HEK293 (cell line): Measurements from ENCODE around the gene FZR1.
A peak's percentile ranks its signal among the peaks of the same experiment; 100 is the strongest.

ENCODE experiments used
- BCL11B ChIP-seq: fragments of 450-650 bp; formaldehyde crosslinking; IDR thresholded peaks from 2 replicates; pipeline ENCODE4 v1.5.1; 2016; ENCODE audit warnings: low read depth, missing biosample characterization, missing genetic modification characterization
- GLIS1 ChIP-seq: fragments of 450-650 bp; formaldehyde crosslinking; IDR thresholded peaks from 2 replicates; pipeline ENCODE4 v1.5.1; 2016; ENCODE audit warnings: missing biosample characterization, missing genetic modification characterization
- HOXC10 ChIP-seq: sonication (generic); formaldehyde crosslinking; IDR thresholded peaks from 2 replicates; pipeline ENCODE4 v1.8.1; 2023; ENCODE audit warnings: mild to moderate bottlenecking, missing genetic modification reagents
- IKZF3 ChIP-seq: fragments of 450-650 bp; IDR thresholded peaks from 2 replicates; pipeline ENCODE4 v1.5.0; 2018; ENCODE audit warnings: missing biosample characterization, mild to moderate bottlenecking, missing genetic modification characterization, moderate library complexity
- KLF10 ChIP-seq: fragments of 450-650 bp; IDR thresholded peaks from 2 replicates; pipeline ENCODE4 v1.5.1; 2018; ENCODE audit warnings: missing biosample characterization, mild to moderate bottlenecking, missing genetic modification characterization
- KLF8 ChIP-seq: fragments of 450-650 bp; formaldehyde crosslinking; IDR thresholded peaks from 2 replicates; pipeline ENCODE4 v1.5.1; 2016; ENCODE audit warnings: missing biosample characterization, missing genetic modification characterization
- PRDM1 ChIP-seq: fragments of 450-650 bp; formaldehyde crosslinking; IDR thresholded peaks from 2 replicates; pipeline ENCODE4; 2016; ENCODE audit warnings: missing biosample characterization, missing genetic modification characterization
- RBAK ChIP-seq: fragments of 450-650 bp; formaldehyde crosslinking; IDR thresholded peaks from 2 replicates; pipeline ENCODE4 v1.5.1; 2016; ENCODE audit warnings: missing biosample characterization, missing genetic modification characterization
- SALL2 ChIP-seq: fragments of 450-650 bp; formaldehyde crosslinking; IDR thresholded peaks from 2 replicates; pipeline ENCODE4 v1.5.0; 2017; ENCODE audit warnings: missing biosample characterization, mild to moderate bottlenecking, missing genetic modification characterization, borderline replicate concordance
- SP3 ChIP-seq: fragments of 450-650 bp; formaldehyde crosslinking; IDR thresholded peaks from 2 replicates; pipeline ENCODE4 v1.5.1; 2016; ENCODE audit warnings: missing biosample characterization, missing genetic modification characterization
- TCF7L2 ChIP-seq: IDR thresholded peaks from 2 replicates; pipeline ENCODE4 v1.6.1; 2011; ENCODE audit warnings: low read depth, mild to moderate bottlenecking, inconsistent platforms, low read length, moderate library complexity, borderline replicate concordance
- ZBTB20 ChIP-seq: fragments of 450-650 bp; formaldehyde crosslinking; IDR thresholded peaks from 2 replicates; pipeline ENCODE4 v1.5.1; 2016; ENCODE audit warnings: missing biosample characterization, missing genetic modification characterization
- ZBTB8A ChIP-seq: fragments of 450-650 bp; formaldehyde crosslinking; IDR thresholded peaks from 2 replicates; pipeline ENCODE4 v1.5.1; 2016; ENCODE audit warnings: missing biosample characterization, missing genetic modification characterization
- ZNF133 ChIP-seq: fragments of 450-650 bp; formaldehyde crosslinking; IDR thresholded peaks from 2 replicates; pipeline ENCODE4 v1.5.1; 2016; ENCODE audit warnings: missing biosample characterization, missing genetic modification characterization
- ZNF16 ChIP-seq: fragments of 450-650 bp; formaldehyde crosslinking; IDR thresholded peaks from 2 replicates; pipeline ENCODE4 v1.5.1; 2016; ENCODE audit warnings: low read depth, missing biosample characterization, missing genetic modification characterization
- ZNF169 ChIP-seq: fragments of 450-650 bp; formaldehyde crosslinking; IDR thresholded peaks from 2 replicates; pipeline ENCODE4 v1.5.1; 2016; ENCODE audit warnings: missing biosample characterization, missing genetic modification characterization
- ZNF221 ChIP-seq: fragments of 450-650 bp; formaldehyde crosslinking; IDR thresholded peaks from 2 replicates; pipeline ENCODE4 v1.5.1; 2017; ENCODE audit warnings: missing biosample characterization, missing genetic modification characterization, borderline replicate concordance
- ZNF24 ChIP-seq: fragments of 450-650 bp; formaldehyde crosslinking; IDR thresholded peaks from 2 replicates; pipeline ENCODE4 v1.5.1; 2016; ENCODE audit warnings: missing biosample characterization, missing genetic modification characterization
- ZNF292 ChIP-seq: fragments of 450-650 bp; formaldehyde crosslinking; IDR thresholded peaks from 2 replicates; pipeline ENCODE4 v1.5.1; 2016; ENCODE audit warnings: low read depth, missing biosample characterization, missing genetic modification characterization, borderline replicate concordance
- ZNF341 ChIP-seq: fragments of 450-650 bp; formaldehyde crosslinking; IDR thresholded peaks from 2 replicates; pipeline ENCODE4; 2016; ENCODE audit warnings: low read depth, missing biosample characterization, missing genetic modification characterization
- ZNF37A ChIP-seq: fragments of 450-650 bp; IDR thresholded peaks from 2 replicates; pipeline ENCODE4 v1.5.1; 2018; ENCODE audit warnings: missing biosample characterization, missing genetic modification characterization
- ZNF426 ChIP-seq: fragments of 450-650 bp; formaldehyde crosslinking; IDR thresholded peaks from 2 replicates; pipeline ENCODE4 v1.5.1; 2017; ENCODE audit warnings: missing biosample characterization, missing genetic modification characterization, mild to moderate bottlenecking, inconsistent platforms, moderate library complexity
- ZNF488 ChIP-seq: fragments of 450-650 bp; formaldehyde crosslinking; IDR thresholded peaks from 2 replicates; pipeline ENCODE4 v1.5.1; 2016; ENCODE audit warnings: missing biosample characterization, missing genetic modification characterization
- ZNF529 ChIP-seq: fragments of 450-650 bp; formaldehyde crosslinking; IDR thresholded peaks from 2 replicates; pipeline ENCODE4 v1.5.1; 2017; ENCODE audit warnings: missing genetic modification characterization, missing biosample characterization; ENCODE audit not compliant: insufficient replicate concordance
- ZNF571 ChIP-seq: fragments of 450-650 bp; formaldehyde crosslinking; IDR thresholded peaks from 2 replicates; pipeline ENCODE4 v1.5.0; 2017; ENCODE audit warnings: missing biosample characterization, missing genetic modification characterization
- ZNF600 ChIP-seq: fragments of 450-650 bp; formaldehyde crosslinking; IDR thresholded peaks from 2 replicates; pipeline ENCODE4 v1.5.1; 2016; ENCODE audit warnings: missing biosample characterization, missing genetic modification characterization
- ZNF658 ChIP-seq: fragments of 450-650 bp; formaldehyde crosslinking; IDR thresholded peaks from 2 replicates; pipeline ENCODE4; 2016; ENCODE audit warnings: missing biosample characterization, missing genetic modification characterization
- ZNF664 ChIP-seq: fragments of 450-650 bp; formaldehyde crosslinking; IDR thresholded peaks from 2 replicates; pipeline ENCODE4 v1.5.1; 2016; ENCODE audit warnings: missing biosample characterization, missing genetic modification characterization
- ZNF76 ChIP-seq: fragments of 450-650 bp; formaldehyde crosslinking; IDR thresholded peaks from 2 replicates; pipeline ENCODE4; 2016; ENCODE audit warnings: low read depth, missing biosample characterization, missing genetic modification characterization, borderline replicate concordance
- ZNF837 ChIP-seq: fragments of 450-650 bp; formaldehyde crosslinking; IDR thresholded peaks from 2 replicates; pipeline ENCODE4 v1.5.1; 2016; ENCODE audit warnings: missing biosample characterization, missing genetic modification characterization
- TF ChIP-seq, protein P1 (sequence below): fragments of 450-650 bp; formaldehyde crosslinking; IDR thresholded peaks from 2 replicates; pipeline ENCODE4 v1.5.1; 2017; ENCODE audit warnings: missing biosample characterization, missing genetic modification characterization
- TF ChIP-seq, protein P2 (sequence below): fragments of 450-650 bp; formaldehyde crosslinking; IDR thresholded peaks from 2 replicates; pipeline ENCODE4 v1.5.1; 2016; ENCODE audit warnings: missing biosample characterization, missing genetic modification characterization, low read depth
- TF ChIP-seq, protein P3 (sequence below): fragments of 450-650 bp; formaldehyde crosslinking; IDR thresholded peaks from 2 replicates; pipeline ENCODE4 v1.5.1; 2016; ENCODE audit warnings: missing biosample characterization, missing genetic modification characterization
- TF ChIP-seq, protein P4 (sequence below): fragments of 450-650 bp; formaldehyde crosslinking; IDR thresholded peaks from 2 replicates; pipeline ENCODE4 v1.5.1; 2016; ENCODE audit warnings: missing biosample characterization, missing genetic modification characterization

FZR1 gene

DNA sequence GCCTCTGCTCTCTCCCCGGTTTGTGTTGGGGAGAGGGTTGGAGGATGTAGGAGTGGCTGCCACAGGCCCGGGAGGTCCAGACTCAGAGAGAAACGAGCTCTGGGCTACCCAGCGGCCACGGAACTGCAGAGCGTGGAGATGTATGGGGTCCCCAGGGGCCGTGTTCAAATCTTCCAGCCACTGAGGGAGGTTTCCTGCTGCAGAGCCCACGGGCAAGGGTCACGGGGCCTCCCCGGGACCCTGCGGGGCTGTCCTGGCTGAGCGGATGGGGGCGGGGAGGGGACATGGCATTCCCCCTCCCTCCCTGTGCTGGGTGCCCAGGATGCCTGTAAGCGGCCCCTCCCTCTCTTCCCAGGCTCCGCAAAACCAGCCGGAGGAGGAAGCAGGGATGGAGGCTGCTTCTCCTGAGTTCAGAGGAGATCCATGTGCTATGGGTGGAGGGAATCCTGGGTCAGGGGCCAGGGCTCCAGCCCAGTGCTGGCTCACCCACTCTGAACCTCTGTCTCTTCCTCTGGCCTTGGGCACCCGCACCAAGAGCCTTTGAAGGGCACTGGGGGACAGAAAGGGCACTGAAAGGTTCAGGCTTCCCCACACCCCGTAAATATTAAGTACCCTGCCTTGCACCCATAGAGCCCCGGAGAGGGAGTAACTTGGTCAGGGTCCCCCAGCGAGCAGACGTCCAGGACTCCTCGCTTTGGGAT lies 48.4 kb upstream of the FZR1 start (continued):
- TF ChIP-seq ZNF664 (tag by site-specific recombination) (no peak), BCL11B (tag by site-specific recombination) (no peak), ZNF169 (tag by site-specific recombination) (no peak), PRDM1 (tag by site-specific recombination) (no peak), ZNF837 (no peak), ZBTB20 (tag by site-specific recombination) (peak; percentile 46; the same call in 1 of the 2 replicates), ZNF341 (0 out of 2 replicates have a peak, but pooled peaks have one; percentile 7), HOXC10 (no peak), ZNF24 (tag by site-specific recombination) (no peak), RBAK (tag by site-specific recombination) (no peak), ZNF16 (no peak), ZNF426 (tag by site-specific recombination) (no peak), IKZF3 (peak; percentile 52), KLF10 (tag by site-specific recombination) (no peak), ZNF571 (no peak), ZNF37A (no peak), SP3 (tag by site-specific recombination) (no peak), TCF7L2 (no peak), ZNF600 (tag by site-specific recombination) (0 out of 2 replicates have a peak, but pooled peaks have one; percentile 43), ZNF488 (tag by site-specific recombination) (no peak), ZNF529 (tag by site-specific recombination) (no peak), ZNF658 (tag by site-specific recombination) (no peak), GLIS1 (tag by site-specific recombination) (peak; percentile 65), KLF8 (peak; percentile 19; the same call in 1 of the 2 replicates), ZNF76 (peak; percentile 36; the same call in 1 of the 2 replicates), ZBTB8A (0 out of 2 replicates have a peak, but pooled peaks have one; percentile 32), ZNF292 (tag by site-specific recombination) (no peak), SALL2 (no peak), ZNF133 (tag by site-specific recombination) (no peak), ZNF221 (tag by site-specific recombination) (no peak)
- TF ChIP-seq, protein P1, sequence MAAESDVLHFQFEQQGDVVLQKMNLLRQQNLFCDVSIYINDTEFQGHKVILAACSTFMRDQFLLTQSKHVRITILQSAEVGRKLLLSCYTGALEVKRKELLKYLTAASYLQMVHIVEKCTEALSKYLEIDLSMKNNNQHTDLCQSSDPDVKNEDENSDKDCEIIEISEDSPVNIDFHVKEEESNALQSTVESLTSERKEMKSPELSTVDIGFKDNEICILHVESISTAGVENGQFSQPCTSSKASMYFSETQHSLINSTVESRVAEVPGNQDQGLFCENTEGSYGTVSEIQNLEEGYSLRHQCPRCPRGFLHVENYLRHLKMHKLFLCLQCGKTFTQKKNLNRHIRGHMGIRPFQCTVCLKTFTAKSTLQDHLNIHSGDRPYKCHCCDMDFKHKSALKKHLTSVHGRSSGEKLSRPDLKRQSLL (tag by site-specific recombination): no peak
- TF ChIP-seq, protein P2, sequence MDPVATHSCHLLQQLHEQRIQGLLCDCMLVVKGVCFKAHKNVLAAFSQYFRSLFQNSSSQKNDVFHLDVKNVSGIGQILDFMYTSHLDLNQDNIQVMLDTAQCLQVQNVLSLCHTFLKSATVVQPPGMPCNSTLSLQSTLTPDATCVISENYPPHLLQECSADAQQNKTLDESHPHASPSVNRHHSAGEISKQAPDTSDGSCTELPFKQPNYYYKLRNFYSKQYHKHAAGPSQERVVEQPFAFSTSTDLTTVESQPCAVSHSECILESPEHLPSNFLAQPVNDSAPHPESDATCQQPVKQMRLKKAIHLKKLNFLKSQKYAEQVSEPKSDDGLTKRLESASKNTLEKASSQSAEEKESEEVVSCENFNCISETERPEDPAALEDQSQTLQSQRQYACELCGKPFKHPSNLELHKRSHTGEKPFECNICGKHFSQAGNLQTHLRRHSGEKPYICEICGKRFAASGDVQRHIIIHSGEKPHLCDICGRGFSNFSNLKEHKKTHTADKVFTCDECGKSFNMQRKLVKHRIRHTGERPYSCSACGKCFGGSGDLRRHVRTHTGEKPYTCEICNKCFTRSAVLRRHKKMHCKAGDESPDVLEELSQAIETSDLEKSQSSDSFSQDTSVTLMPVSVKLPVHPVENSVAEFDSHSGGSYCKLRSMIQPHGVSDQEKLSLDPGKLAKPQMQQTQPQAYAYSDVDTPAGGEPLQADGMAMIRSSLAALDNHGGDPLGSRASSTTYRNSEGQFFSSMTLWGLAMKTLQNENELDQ (tag by site-specific recombination): no peak
- TF ChIP-seq, protein P3, sequence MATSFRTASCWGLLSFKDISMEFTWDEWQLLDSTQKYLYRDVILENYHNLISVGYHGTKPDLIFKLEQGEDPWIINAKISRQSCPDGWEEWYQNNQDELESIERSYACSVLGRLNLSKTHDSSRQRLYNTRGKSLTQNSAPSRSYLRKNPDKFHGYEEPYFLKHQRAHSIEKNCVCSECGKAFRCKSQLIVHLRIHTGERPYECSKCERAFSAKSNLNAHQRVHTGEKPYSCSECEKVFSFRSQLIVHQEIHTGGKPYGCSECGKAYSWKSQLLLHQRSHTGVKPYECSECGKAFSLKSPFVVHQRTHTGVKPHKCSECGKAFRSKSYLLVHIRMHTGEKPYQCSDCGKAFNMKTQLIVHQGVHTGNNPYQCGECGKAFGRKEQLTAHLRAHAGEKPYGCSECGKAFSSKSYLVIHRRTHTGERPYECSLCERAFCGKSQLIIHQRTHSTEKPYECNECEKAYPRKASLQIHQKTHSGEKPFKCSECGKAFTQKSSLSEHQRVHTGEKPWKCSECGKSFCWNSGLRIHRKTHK (tag by site-specific recombination): no peak
- TF ChIP-seq, protein P4, sequence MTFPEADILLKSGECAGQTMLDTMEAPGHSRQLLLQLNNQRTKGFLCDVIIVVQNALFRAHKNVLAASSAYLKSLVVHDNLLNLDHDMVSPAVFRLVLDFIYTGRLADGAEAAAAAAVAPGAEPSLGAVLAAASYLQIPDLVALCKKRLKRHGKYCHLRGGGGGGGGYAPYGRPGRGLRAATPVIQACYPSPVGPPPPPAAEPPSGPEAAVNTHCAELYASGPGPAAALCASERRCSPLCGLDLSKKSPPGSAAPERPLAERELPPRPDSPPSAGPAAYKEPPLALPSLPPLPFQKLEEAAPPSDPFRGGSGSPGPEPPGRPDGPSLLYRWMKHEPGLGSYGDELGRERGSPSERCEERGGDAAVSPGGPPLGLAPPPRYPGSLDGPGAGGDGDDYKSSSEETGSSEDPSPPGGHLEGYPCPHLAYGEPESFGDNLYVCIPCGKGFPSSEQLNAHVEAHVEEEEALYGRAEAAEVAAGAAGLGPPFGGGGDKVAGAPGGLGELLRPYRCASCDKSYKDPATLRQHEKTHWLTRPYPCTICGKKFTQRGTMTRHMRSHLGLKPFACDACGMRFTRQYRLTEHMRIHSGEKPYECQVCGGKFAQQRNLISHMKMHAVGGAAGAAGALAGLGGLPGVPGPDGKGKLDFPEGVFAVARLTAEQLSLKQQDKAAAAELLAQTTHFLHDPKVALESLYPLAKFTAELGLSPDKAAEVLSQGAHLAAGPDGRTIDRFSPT (tag by site-specific recombination): no peak
